Epithelial cell of esophagus (primary cell): Measurements from ENCODE around the gene MORN1.

Source experiments
- DNase-seq: peaks from one replicate; pipeline ENCODE4 v3.0.0; 2010; ENCODE audit warnings: low read depth
- H3K4me3 ChIP-seq: 2 replicates; pipeline ENCODE4 v1.5.1; 2011; ENCODE audit warnings: mild to moderate bottlenecking, low read length, control low read depth
- CTCF ChIP-seq: IDR thresholded peaks from 2 replicates; pipeline ENCODE4 v1.5.1; 2011; ENCODE audit warnings: low read depth, mild to moderate bottlenecking, low read length, control low read depth, inconsistent platforms; ENCODE audit not compliant: insufficient read depth; ENCODE audit errors: missing control alignments

Gene MORN1

GRCh38 chr1:2289607-2290006 lies 101.7 kb downstream of the MORN1 start:
- no peak for TF ChIP-seq CTCF
- DNase-seq: no peak
- no peak overlapping the region for H3K4me3 ChIP-seq

GRCh38 chr1:2288816-2289536 lies 102.4 kb downstream of the MORN1 start:
- no peak for TF ChIP-seq CTCF
- no peak for DNase-seq
- no peak overlapping the region for H3K4me3 ChIP-seq

- H3K4me3 ChIP-seq: no peak overlapping the region
- DNase-seq: no peak
- TF ChIP-seq CTCF: no peak
Observed at GRCh38 chr1:2288311-2288710, 103.0 kb downstream of the MORN1 start.

GRCh38 chr1:2287649-2288048 lies 103.7 kb downstream of the MORN1 start:
- TF ChIP-seq CTCF: no peak
- DNase-seq: no peak
- H3K4me3 ChIP-seq: no peak overlapping the region

GRCh38 chr1:2286923-2287322 lies 104.4 kb downstream of the MORN1 start:
- H3K4me3 ChIP-seq: no peak overlapping the region
- DNase-seq: no peak
- TF ChIP-seq CTCF: no peak

- no peak for TF ChIP-seq CTCF
- H3K4me3 ChIP-seq: no peak overlapping the region
- DNase-seq: no peak
Observed at GRCh38 chr1:2284932-2285331, 106.4 kb downstream of the MORN1 start.
